ENCODE measurements around the gene LAMB2.

Gene LAMB2

GRCh38 chr3:49132437-49133225, at the start of gene LAMB2:
TSS of gene LAMB2 (minus strand) at chr3:49133050. CDS start at chr3:49132867, 183 bp downstream.
- no peak for DNase-seq (ENCODE audit: low read depth)

- DNase-seq (ENCODE audit: low read depth): no peak
Measured at GRCh38 chr3:49181351-49181750, 48.5 kb upstream of the LAMB2 start.

GRCh38 chr3:49180116-49180515, 47.3 kb upstream of the LAMB2 start:
- no peak for DNase-seq (ENCODE audit: low read depth)

GRCh38 chr3:49177073-49177472, 44.2 kb upstream of the LAMB2 start:
- DNase-seq (ENCODE audit: low read depth): no peak

DNA sequence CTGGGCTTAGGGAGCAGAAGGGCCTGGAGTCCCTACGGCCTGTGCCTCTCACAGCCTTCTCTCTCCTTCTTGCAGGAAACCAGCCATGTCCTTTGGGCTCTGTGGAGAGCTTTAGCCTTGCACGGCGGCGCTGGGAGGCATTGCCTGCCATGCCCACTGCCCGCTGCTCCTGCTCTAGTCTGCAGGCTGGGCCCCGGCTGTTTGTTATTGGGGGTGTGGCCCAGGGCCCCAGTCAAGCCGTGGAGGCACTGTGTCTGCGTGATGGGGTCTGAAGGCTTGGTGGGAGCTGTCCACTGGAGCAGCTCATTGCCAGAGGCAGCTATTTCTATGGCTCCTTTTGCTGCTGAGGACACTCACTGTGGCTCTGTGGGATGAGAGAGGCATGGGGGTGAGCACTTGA, 42.7 kb upstream of the LAMB2 start:
- DNase-seq (ENCODE audit: low read depth): no peak

DNA sequence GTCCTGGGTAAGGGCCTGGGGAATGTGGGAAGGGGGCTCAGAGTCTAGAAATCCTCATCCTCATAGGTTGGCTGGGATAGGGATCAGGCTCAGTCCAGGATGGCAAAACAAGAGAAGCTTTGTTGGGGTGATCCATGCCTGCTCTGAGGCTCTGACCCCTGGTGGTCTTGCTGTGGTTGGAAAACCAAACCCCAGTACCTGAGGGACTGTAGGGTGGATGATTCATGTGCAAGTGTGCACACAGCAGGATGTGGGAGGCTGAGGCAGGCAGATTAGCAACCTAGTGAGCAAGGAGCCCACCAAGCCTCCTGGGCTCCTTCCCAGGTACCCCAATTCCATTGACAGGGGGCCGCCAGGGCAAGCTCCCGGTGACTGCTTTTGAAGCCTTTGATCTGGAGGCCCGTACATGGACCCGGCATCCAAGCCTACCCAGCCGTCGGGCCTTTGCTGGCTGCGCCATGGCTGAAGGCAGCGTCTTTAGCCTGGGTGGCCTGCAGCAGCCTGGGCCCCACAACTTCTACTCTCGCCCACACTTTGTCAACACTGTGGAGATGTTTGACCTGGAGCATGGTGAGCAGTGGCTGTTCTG, 41.6 kb upstream of the LAMB2 start:
- no peak for DNase-seq (ENCODE audit: low read depth)

GRCh38 chr3:49173792-49174170, 40.9 kb upstream of the LAMB2 start:
- DNase-seq (ENCODE audit: low read depth): no peak

- DNase-seq (ENCODE audit: low read depth): no peak
Measured at GRCh38 chr3:49173116-49173791, 40.4 kb upstream of the LAMB2 start.

DNA sequence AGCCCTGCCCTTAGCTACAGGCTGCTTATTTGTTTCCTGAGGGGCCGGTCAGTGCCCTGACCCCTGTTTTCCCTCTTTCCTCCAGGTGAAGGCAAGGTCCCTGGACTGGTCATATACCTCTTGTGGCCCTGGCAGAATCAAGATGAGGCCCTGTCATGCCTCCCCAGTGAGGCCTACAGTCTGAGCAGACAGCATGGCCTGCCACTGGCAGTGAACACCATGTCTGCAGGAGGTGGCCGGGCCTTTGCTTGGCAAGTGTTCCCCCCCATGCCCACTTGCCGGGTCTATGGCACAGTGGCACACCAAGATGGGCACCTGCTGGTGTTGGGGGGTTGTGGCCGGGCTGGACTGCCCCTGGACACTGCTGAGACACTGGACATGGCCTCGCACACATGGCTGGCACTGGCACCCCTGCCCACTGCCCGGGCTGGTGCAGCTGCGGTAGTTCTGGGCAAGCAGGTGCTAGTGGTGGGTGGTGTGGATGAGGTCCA, 39.7 kb upstream of the LAMB2 start:
- DNase-seq (ENCODE audit: low read depth): no peak

GRCh38 chr3:49171775-49172500, 39.1 kb upstream of the LAMB2 start:
- DNase-seq (ENCODE audit: low read depth): no peak

DNA sequence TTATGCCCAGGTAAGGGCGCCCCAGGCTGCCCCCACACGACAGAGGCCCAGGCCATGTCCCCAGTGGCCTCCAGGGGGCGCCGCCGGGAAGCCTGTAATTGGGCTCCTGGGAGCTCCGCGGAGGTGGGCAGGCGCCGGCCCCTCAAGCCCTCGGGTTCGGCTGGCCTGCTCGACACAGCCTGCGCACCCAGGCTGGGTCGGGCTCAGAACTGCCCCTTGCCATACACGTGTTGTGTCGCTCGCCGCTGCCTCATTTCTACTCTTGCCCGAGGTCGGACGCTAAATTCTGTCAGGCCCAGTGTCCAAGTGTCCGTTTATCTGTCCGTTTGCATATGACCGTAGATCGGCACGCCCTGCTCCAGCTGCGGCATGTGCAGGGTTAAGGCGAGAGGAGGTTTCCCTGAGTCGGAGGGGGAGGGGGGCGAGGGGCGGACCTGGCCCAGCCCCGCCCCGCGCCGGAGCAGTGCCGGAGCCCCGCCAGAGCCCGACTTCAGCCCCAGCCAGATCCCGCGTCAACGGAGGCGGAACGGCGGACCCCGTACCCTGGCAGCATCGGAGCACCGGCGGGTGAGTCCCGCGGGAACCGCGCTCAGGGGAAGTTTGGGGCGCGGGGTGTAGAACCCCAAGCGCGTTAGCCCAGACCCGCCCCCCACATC, 38.4 kb upstream of the LAMB2 start, which contains the start of gene KLHDC8B:
KLHDC8B (plus strand) TSS at position 480 of the 656 bp plus-strand sequence. CDS start 1,172 bp downstream, outside the sequence.
- DNase-seq (ENCODE audit: low read depth): peak; percentile 49

DNA sequence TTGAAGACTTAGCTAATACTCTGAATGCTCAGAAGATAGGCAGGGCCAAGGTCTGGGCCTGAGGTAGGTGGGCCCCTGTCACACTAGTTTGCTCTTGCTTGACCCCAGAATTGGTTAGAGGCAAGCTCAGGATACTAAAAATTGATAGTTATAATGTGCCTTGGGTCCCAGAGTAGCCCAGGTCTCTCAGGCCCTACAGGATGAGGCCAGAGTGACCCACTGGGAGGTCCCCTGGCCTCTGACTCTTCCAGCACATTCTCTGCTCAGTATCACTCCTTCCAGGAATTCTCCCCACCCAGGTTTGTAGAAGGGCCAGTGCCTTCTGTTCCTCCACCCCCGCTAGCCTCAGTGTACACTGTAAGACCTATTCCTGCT, 37.9 kb upstream of the LAMB2 start:
- DNase-seq (ENCODE audit: low read depth): no peak

GRCh38 chr3:49166752-49167556, 34.1 kb upstream of the LAMB2 start:
- no peak for DNase-seq (ENCODE audit: low read depth)

GRCh38 chr3:49165771-49166751, 33.2 kb upstream of the LAMB2 start, which contains the start of gene CCDC71:
TSS of gene CCDC71 (minus strand) at chr3:49166331. CDS start at chr3:49164208, 2,123 bp downstream.
- peak; percentile 46 for DNase-seq (ENCODE audit: low read depth)

GRCh38 chr3:49164983-49165720, 32.3 kb upstream of the LAMB2 start:
- no peak for DNase-seq (ENCODE audit: low read depth)

GRCh38 chr3:49163609-49164008, 30.8 kb upstream of the LAMB2 start:
- no peak for DNase-seq (ENCODE audit: low read depth)

- no peak for DNase-seq (ENCODE audit: low read depth)
Measured at GRCh38 chr3:49162751-49163419, 30.0 kb upstream of the LAMB2 start.

Data from T-helper 22 cell (primary cell).